Neutrophil (primary cell): ENCODE measurements around the gene GPC6.

Experiments
- H3K27ac ChIP-seq: fragments of 200-600 bp; sonication (generic); 2 replicates; pipeline ENCODE4 v1.5.1; 2016; ENCODE audit warnings: mild to moderate bottlenecking, moderate library complexity
- H3K27me3 ChIP-seq: fragments of 200-600 bp; sonication (generic); 2 replicates; pipeline ENCODE4 v1.6.0; 2016; ENCODE audit warnings: mild to moderate bottlenecking
- H3K36me3 ChIP-seq: fragments of 200-600 bp; sonication (generic); 2 replicates; pipeline ENCODE4 v1.5.1; 2017
- H3K4me1 ChIP-seq, 2 experiments: fragments of 200-600 bp in 1 of 2; sonication (generic) in 1 of 2; 1 replicate in 1 of 2; 2 replicates in 1 of 2; pipeline versions ENCODE4 v1.5.1 to v1.6.1; 2013 to 2016; ENCODE audit warnings: low read depth in 1 of 2, low read length in 1 of 2, mild to moderate bottlenecking in 1 of 2, moderate library complexity in 1 of 2; ENCODE audit not compliant: control insufficient read depth in 1 of 2, insufficient read depth in 1 of 2
- H3K4me3 ChIP-seq, 2 experiments: fragments of 200-600 bp in 1 of 2; sonication (generic) in 1 of 2; 1 replicate in 1 of 2; 2 replicates in 1 of 2; pipeline ENCODE4 v1.5.1; 2013 to 2016; ENCODE audit warnings: low read depth in 1 of 2, low read length in 1 of 2, mild to moderate bottlenecking in 1 of 2, moderate library complexity in 1 of 2
- H3K9me3 ChIP-seq: fragments of 200-600 bp; sonication (generic); 2 replicates; pipeline ENCODE4 v1.5.1; 2016
- TF ChIP-seq, protein P1 (sequence below): fragments of 200-600 bp; sonication (generic); IDR thresholded peaks from 2 replicates; pipeline ENCODE4 v1.5.1; 2016; ENCODE audit warnings: antibody characterized with exemption

GPC6 gene

DNA sequence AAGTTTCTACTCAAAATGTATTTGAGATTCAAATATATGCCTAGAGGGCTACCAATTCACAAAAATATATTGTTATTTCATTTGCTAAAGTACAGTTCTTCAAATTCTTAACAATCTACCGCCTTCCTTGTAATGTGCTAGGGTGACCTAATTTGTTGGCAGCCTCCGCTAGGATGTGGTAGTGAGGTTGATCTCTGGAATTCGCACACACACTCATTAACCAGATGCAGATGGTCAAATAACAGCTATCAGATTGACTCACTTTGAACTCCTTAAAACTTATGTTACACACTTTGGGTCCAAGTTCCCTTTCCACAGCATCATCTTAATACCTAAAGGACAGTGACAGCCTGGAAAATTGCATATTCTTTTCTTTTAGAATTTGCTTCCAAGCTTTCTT is 885.6 kb downstream of the GPC6 start:
- Histone ChIP-seq H3K4me1 (no peaks in the 10 kb centered on the region), H3K27me3 (no peaks in the 10 kb centered on the region), H3K36me3 (no peaks in the 10 kb centered on the region), H3K27ac (no peak overlapping the region), H3K9me3 (no peaks in the 10 kb centered on the region), H3K4me3 (no peak overlapping the region)
- TF ChIP-seq, protein P1, sequence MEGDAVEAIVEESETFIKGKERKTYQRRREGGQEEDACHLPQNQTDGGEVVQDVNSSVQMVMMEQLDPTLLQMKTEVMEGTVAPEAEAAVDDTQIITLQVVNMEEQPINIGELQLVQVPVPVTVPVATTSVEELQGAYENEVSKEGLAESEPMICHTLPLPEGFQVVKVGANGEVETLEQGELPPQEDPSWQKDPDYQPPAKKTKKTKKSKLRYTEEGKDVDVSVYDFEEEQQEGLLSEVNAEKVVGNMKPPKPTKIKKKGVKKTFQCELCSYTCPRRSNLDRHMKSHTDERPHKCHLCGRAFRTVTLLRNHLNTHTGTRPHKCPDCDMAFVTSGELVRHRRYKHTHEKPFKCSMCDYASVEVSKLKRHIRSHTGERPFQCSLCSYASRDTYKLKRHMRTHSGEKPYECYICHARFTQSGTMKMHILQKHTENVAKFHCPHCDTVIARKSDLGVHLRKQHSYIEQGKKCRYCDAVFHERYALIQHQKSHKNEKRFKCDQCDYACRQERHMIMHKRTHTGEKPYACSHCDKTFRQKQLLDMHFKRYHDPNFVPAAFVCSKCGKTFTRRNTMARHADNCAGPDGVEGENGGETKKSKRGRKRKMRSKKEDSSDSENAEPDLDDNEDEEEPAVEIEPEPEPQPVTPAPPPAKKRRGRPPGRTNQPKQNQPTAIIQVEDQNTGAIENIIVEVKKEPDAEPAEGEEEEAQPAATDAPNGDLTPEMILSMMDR: no peak

DNA sequence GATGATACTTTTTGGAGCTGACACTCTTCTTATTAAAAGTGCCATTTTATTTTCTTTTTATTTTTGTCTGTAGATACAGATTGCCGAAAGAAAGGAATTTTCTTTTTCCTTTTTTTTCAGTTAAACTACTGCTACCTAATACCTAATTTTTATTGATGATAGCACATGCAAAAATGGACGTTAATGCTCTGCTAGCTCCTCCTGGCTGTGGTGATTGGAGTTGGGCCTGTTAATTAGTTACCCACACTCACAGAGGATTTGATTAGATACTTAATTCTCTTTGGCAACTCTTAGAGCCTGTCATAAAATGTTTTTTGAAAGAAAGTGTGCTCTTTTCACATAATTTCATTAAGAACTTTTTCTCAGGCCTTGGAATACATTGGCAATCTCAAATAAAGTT is 886.1 kb downstream of the GPC6 start:
- no peak overlapping the region for H3K4me3 ChIP-seq
- H3K27me3 ChIP-seq: no peaks in the 10 kb centered on the region
- H3K36me3 ChIP-seq: no peaks in the 10 kb centered on the region
- H3K9me3 ChIP-seq: no peaks in the 10 kb centered on the region
- TF ChIP-seq, protein P1: no peak
- H3K27ac ChIP-seq: no peak overlapping the region
- H3K4me1 ChIP-seq: no peaks in the 10 kb centered on the region

DNA sequence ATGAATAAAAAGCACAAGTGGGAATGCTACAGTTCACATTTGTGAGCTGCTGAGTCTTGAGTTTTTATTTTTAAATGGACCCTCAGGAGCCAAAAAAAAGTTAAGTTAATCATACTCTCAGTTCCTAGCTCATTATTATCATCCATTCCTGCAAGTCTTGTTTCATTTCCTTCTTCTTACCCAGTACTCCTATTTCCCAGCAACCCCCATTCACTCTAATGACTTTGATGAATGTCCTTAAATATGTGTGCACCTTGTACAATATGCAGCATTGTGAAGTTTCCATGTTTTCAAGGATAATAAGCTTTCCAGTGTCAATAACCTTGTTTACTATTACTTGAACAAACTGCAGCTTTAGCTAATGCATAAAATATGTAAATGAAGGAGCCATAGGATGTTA is 886.6 kb downstream of the GPC6 start:
- no peak overlapping the region for H3K4me3 ChIP-seq
- no peak overlapping the region for H3K27ac ChIP-seq
- TF ChIP-seq, protein P1: no peak
- H3K36me3 ChIP-seq: no peaks in the 10 kb centered on the region
- no peaks in the 10 kb centered on the region for H3K9me3 ChIP-seq
- H3K4me1 ChIP-seq: no peaks in the 10 kb centered on the region
- H3K27me3 ChIP-seq: no peaks in the 10 kb centered on the region

DNA sequence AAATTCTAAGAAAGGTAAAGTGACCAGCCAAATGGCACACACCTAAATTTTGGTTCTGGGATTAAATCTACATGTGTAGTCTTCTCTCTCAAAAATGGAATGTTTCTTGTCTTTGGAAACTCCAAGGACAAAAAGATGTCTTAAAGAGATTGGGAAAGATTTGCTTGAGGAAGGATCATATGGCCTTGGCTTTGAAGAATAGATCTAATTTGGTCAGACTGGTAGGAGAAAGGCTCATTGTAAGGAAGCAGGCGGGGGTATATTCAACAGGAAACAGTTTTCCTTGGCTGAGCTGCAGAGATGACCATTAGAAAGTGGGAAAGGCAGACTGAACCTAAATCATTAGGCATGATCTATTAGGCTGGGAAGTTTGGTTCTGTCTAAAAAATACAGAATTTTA is 887.6 kb downstream of the GPC6 start:
- Histone ChIP-seq H3K36me3 (no peaks in the 10 kb centered on the region), H3K27ac (no peak overlapping the region), H3K4me3 (no peak overlapping the region), H3K27me3 (no peaks in the 10 kb centered on the region), H3K4me1 (no peaks in the 10 kb centered on the region), H3K9me3 (no peaks in the 10 kb centered on the region)
- TF ChIP-seq, protein P1: no peak

DNA sequence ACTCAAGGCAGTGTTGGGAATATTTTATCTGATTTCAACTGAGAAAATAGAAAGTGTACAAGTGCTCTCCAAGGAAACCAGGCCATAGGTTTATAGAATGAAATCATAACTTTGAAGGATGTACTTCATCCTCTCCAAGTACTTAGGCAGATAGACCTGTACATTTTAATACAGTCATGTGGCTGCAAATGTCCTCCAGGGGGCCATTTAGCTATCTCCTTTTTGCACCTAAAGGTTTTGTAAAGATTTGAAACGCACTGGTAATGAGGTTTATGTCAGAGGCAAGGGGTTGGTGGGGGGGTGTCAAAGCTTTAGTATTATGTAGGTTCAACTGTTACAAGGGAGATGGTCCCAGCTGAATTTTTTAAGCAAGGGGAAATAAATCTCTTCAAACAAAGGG is 888.4 kb downstream of the GPC6 start:
- Histone ChIP-seq H3K4me1 (no peaks in the 10 kb centered on the region), H3K27ac (no peak overlapping the region), H3K27me3 (no peaks in the 10 kb centered on the region), H3K4me3 (no peak overlapping the region), H3K9me3 (no peaks in the 10 kb centered on the region), H3K36me3 (no peaks in the 10 kb centered on the region)
- TF ChIP-seq, protein P1: no peak

DNA sequence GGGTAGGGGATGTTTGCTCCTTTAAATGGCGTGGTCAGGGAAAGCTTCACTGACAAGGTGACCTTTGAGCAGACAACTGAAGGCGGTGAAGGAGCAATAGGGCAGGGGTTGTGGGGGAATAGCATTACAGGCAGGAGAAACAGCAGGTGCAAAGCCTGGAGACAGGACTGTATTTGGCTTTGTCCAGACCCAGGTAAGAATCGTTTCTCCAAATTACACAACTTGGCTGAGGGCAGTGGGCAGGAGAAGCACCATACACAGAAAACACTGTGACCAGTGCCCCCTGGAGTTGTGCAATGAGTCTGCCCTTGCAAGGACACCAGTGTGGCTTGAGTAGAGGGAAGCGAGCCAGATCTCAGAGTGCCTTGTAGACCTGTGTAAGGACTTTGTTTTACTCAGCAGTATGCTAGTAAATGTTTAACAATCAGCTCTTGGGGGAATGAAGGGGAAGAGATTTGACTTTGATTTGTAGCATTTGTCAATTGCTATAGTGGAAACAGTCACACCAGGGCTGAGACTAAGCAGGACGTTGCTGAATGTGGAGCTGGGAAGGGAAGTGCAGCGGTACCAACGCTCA is 892.8 kb downstream of the GPC6 start:
- no peak overlapping the region for H3K27ac ChIP-seq
- no peaks in the 10 kb centered on the region for H3K4me1 ChIP-seq
- TF ChIP-seq, protein P1: no peak
- H3K27me3 ChIP-seq: no peaks in the 10 kb centered on the region
- H3K36me3 ChIP-seq: no peaks in the 10 kb centered on the region
- H3K4me3 ChIP-seq: no peak overlapping the region
- H3K9me3 ChIP-seq: no peaks in the 10 kb centered on the region
